ENCODE data around the gene IFFO2. TPM values are rescaled to one million over a fixed set of nuclear protein-coding genes. Genes with fewer than 3 reads are reported as not detected.

IFFO2 gene
- total and polyA plus RNA-seq, 2 donors (not counting 1 experiment from before 2014, with no cell fraction given), result 16.8 to 19.2 TPM

- H3K79me2 ChIP-seq (ENCODE audit: control insufficient read depth, insufficient read depth, low read length), result no peaks in the 10 kb centered on the region
- H3K9me3 Mint-ChIP-seq (ENCODE audit: insufficient read depth), result no peaks in the 10 kb centered on the region
- no peaks in the 10 kb centered on the region for H3K9me3 ChIP-seq (ENCODE audit: control extremely low read depth in 1 of 3, control insufficient read depth in 2 of 3, insufficient read depth in 1 of 3, low read length in 2 of 3)
- CTCF ChIA-PET, result no interaction called here
- H3K27ac Mint-ChIP-seq, result no peak overlapping the region
- H3K27me3 ChIP-seq (replicated peaks in 1 of 4; ENCODE audit: control extremely low read depth in 1 of 4, control insufficient read depth in 3 of 4, insufficient read depth in 4 of 4, low read length in 3 of 4), result peaks cover 0 to 3% (median 1%) of the 10 kb centered on the region in 4 experiments
- TF ChIP-seq EZH2 (IDR thresholded peaks at IDR 0.05; ENCODE audit: borderline replicate concordance, insufficient read depth, low read depth, low read length, poor library complexity, severe bottlenecking) (no peak), CTCF (IDR thresholded peaks at IDR 0.05) (no peak)
- H3K4me1 Mint-ChIP-seq, result no peaks in the 10 kb centered on the region
- H3K4me2 ChIP-seq (replicated peaks; ENCODE audit: low read depth, low read length, poor library complexity, severe bottlenecking), result no peak overlapping the region
- no peaks in the 10 kb centered on the region for H3K4me1 ChIP-seq (ENCODE audit: control insufficient read depth in 2 of 2, insufficient read depth in 2 of 2, low read length in 2 of 2)
- no peaks in the 10 kb centered on the region for H4K20me1 ChIP-seq (ENCODE audit: control insufficient read depth, insufficient read depth, low read length, poor library complexity, severe bottlenecking)
- no peak overlapping the region for H3K4me3 ChIP-seq (ENCODE audit: control extremely low read depth in 1 of 5, extremely low read depth in 1 of 5, insufficient read depth in 1 of 5, low read depth in 2 of 5, low read length in 4 of 5)
- no peak for DNase-seq
- POLR2A ChIA-PET, result no interaction called here
- H3K9ac ChIP-seq (ENCODE audit: low read length), result no peak overlapping the region
- peaks cover 13% of the 10 kb centered on the region for H3K27me3 Mint-ChIP-seq
- 91% methylated on average over 49 of the region's 49 CpGs for WGBS (ENCODE audit: insufficient coverage)
- H3K27ac ChIP-seq (ENCODE audit: low read length in 2 of 2), result no peak overlapping the region
- no peaks in the 10 kb centered on the region for H3K36me3 ChIP-seq (replicated peaks in 1 of 2; ENCODE audit: control extremely low read depth in 1 of 2, control insufficient read depth in 1 of 2, extremely low read depth in 1 of 2, insufficient read depth in 2 of 2, low read length in 1 of 2)
- intact Hi-C loops (cut with micrococcal nuclease), result no loop called here
- H2AFZ ChIP-seq (ENCODE audit: insufficient read depth, low read depth, low read length, poor library complexity, severe bottlenecking), result no peak overlapping the region
- H3K4me3 Mint-ChIP-seq, result no peak overlapping the region
- no peak for ATAC-seq (ENCODE audit: low read depth)
Observed at GRCh38 chr1:18854331-18855025, 102.0 kb downstream of the IFFO2 start.

Small RNA genes within 50 kb of the gene (small RNA-seq; reads per million reads assigned to genes)
- gene MIR1290 (ENCODE audit: insufficient read length, low read depth, low replicate concordance) (not detected), gene MIR4695 (ENCODE audit: insufficient read length, low read depth, low replicate concordance) (not detected)

Other genes with a start within 250 kb of the IFFO2 start
- gene TAS1R2, start 97.0 kb downstream of the IFFO2 start, total RNA-seq, result not detected in 2 replicates
- gene TAS1R2, start 97.0 kb downstream of the IFFO2 start, polyA plus RNA-seq, result not detected in 2 replicates
- gene ALDH4A1, start 54.1 kb downstream of the IFFO2 start, total RNA-seq, result 3.4 and 3.9 TPM in 2 replicates
- gene ALDH4A1, start 54.1 kb downstream of the IFFO2 start, polyA plus RNA-seq, result 2.7 and 5.2 TPM in 2 replicates